B cell (primary cell): ENCODE measurements around the gene TBC1D9B. TPM values are rescaled to one million over a fixed set of nuclear protein-coding genes. Genes with fewer than 3 reads are reported as not detected.

ENCODE experiments used
- ATAC-seq: fragments of 200-7000 bp; cut with Tn5 transposase; one replicate; pipeline ENCODE4 v1.10.0; 2021; ENCODE audit warnings: low read depth, mild to moderate bottlenecking, moderate number of reproducible peaks, moderate library complexity
- CTCF ChIA-PET: fragments of 350-600 bp; sonication (Branson Sonifier 250); formaldehyde crosslinking; loops from one replicate; lab custom pipeline; 2021; ENCODE audit warnings: antibody characterized with exemption, inconsistent platforms; lab: Charles Lee
- POLR2A ChIA-PET: fragments of 350-600 bp; sonication (Branson Sonifier 250); formaldehyde crosslinking; loops from one replicate; lab custom pipeline; 2021; ENCODE audit warnings: antibody characterized with exemption; lab: Charles Lee
- DNase-seq: peaks from one replicate; pipeline ENCODE4 v3.0.0; 2013
- H2AFZ ChIP-seq: 2 replicates; pipeline ENCODE4 v1.6.1; 2012; ENCODE audit warnings: mild to moderate bottlenecking, low read depth, low read length; ENCODE audit not compliant: insufficient read depth, poor library complexity, severe bottlenecking
- H3K27ac ChIP-seq, 2 donors: 1 replicate in 1 of 2; 2 replicates in 1 of 2; pipeline ENCODE4 v1.5.1; 2012 to 2013; ENCODE audit warnings: low read length in 2 of 2, mild to moderate bottlenecking in 2 of 2, moderate library complexity in 1 of 2
- H3K27me3 ChIP-seq, 4 experiments: fragments of 200-600 bp in 1 of 4; sonication (generic) in 1 of 4; replicated peaks in 1 of 4; 1 replicate in 2 of 4; 2 replicates in 2 of 4; pipeline versions ENCODE4 v1.6.1 to v1.7.0; 2013 to 2016; ENCODE audit warnings: low read length in 3 of 4, mild to moderate bottlenecking in 2 of 4, mixed read lengths in 1 of 4, moderate library complexity in 1 of 4; ENCODE audit not compliant: insufficient read depth in 4 of 4, control insufficient read depth in 3 of 4; ENCODE audit errors: control extremely low read depth in 1 of 4
- H3K36me3 ChIP-seq, 2 experiments: replicated peaks in 1 of 2; 1 replicate in 1 of 2; 2 replicates in 1 of 2; pipeline versions ENCODE4 v1.6.1 to v1.7.1; 2013; ENCODE audit warnings: low read length in 1 of 2; ENCODE audit not compliant: insufficient read depth in 2 of 2, control insufficient read depth in 1 of 2; ENCODE audit errors: control extremely low read depth in 1 of 2, extremely low read depth in 1 of 2
- H3K4me1 ChIP-seq, 2 donors: fragments of 200-600 bp in 1 of 2; sonication (generic) in 1 of 2; 1 replicate in 1 of 2; 2 replicates in 1 of 2; pipeline versions ENCODE4 v1.5.1 to v1.6.1; 2013 to 2017; ENCODE audit warnings: low read length in 2 of 2; ENCODE audit not compliant: control insufficient read depth in 2 of 2, insufficient read depth in 2 of 2
- H3K4me2 ChIP-seq: replicated peaks from 2 replicates; pipeline ENCODE3; 2012; ENCODE audit warnings: mild to moderate bottlenecking, low read depth, low read length; ENCODE audit not compliant: poor library complexity, severe bottlenecking
- H3K4me3 ChIP-seq, 5 experiments: fragments of 200-600 bp in 1 of 5; sonication (generic) in 1 of 5; 1 replicate in 3 of 5; 2 replicates in 2 of 5; pipeline versions ENCODE4 v1.5.1 to v1.7.0; 2011 to 2016; ENCODE audit warnings: low read length in 4 of 5, mild to moderate bottlenecking in 4 of 5, low read depth in 2 of 5, control low read depth in 1 of 5, moderate library complexity in 1 of 5; ENCODE audit not compliant: insufficient read depth in 1 of 5; ENCODE audit errors: control extremely low read depth in 1 of 5, extremely low read depth in 1 of 5
- H3K79me2 ChIP-seq: fragments of 200-600 bp; sonication (generic); one replicate; pipeline ENCODE4 v1.6.0; 2016; ENCODE audit warnings: low read length; ENCODE audit not compliant: control insufficient read depth, insufficient read depth
- H3K9ac ChIP-seq: fragments of 200-600 bp; sonication (generic); 2 replicates; pipeline ENCODE4 v1.6.1; 2017; ENCODE audit warnings: mild to moderate bottlenecking, low read length, moderate library complexity
- H3K9me3 ChIP-seq, 3 donors: one replicate each; pipeline versions ENCODE4 v1.6.1 to v1.7.1; 2013; ENCODE audit warnings: low read length in 2 of 3; ENCODE audit not compliant: control insufficient read depth in 2 of 3, insufficient read depth in 1 of 3; ENCODE audit errors: control extremely low read depth in 1 of 3
- H4K20me1 ChIP-seq: 2 replicates; pipeline ENCODE4 v1.6.0; 2012; ENCODE audit warnings: mild to moderate bottlenecking, low read length; ENCODE audit not compliant: insufficient read depth, control insufficient read depth, poor library complexity, severe bottlenecking
- H3K27ac Mint-ChIP-seq: one replicate; pipeline ENCODE4 v1.8.0; 2021; ENCODE audit warnings: mixed read lengths
- H3K27me3 Mint-ChIP-seq: one replicate; pipeline ENCODE4 v1.8.0; 2021; ENCODE audit warnings: mixed read lengths
- H3K4me1 Mint-ChIP-seq: one replicate; pipeline ENCODE4 v1.8.0; 2021; ENCODE audit warnings: mixed read lengths
- H3K4me3 Mint-ChIP-seq: one replicate; pipeline ENCODE4 v1.8.0; 2021; ENCODE audit warnings: mixed read lengths
- H3K9me3 Mint-ChIP-seq: one replicate; pipeline ENCODE4 v1.8.0; 2022; ENCODE audit warnings: mixed read lengths; ENCODE audit not compliant: insufficient read depth
- CTCF ChIP-seq: fragments of 200-600 bp; IDR thresholded peaks from one replicate; pipeline ENCODE4 v1.8.0; 2022; ENCODE audit warnings: antibody characterized with exemption, mild to moderate bottlenecking
- EZH2 ChIP-seq: IDR thresholded peaks from 2 replicates; pipeline ENCODE4 v1.6.1; 2012; ENCODE audit warnings: borderline replicate concordance, low read depth, mild to moderate bottlenecking, moderate library complexity, low read length; ENCODE audit not compliant: insufficient read depth, poor library complexity, severe bottlenecking
- WGBS: methylation state at CpG from one replicate; pipeline ENCODE4 v1.1.5; 2013; ENCODE audit warnings: missing lambda C conversion rate; ENCODE audit not compliant: insufficient coverage; 5-methylcytosine and 5-hydroxymethylcytosine counted together
- intact Hi-C: fragments of 100-400 bp; cut with micrococcal nuclease; formaldehyde crosslinking; loops from one replicate; pipeline ENCODE4 v1.10.0; 2022
- polyA plus RNA-seq: library from polyadenylated mRNA; depleted of rRNA; stranded (reverse); fragments of >200 nt; gene quantifications from 2 replicates; pipeline ENCODE4 v1.2.3, GENCODE V29; 2012
- total RNA-seq, 2 donors: library from RNA; stranded (reverse); fragments of 120-200 nt in 1 of 2; gene quantifications; 1 replicate in 1 of 2; 2 replicates in 1 of 2; pipeline versions ENCODE4 v1.2.3 to v1.2.4, GENCODE V29; 2013 to 2022

TBC1D9B gene
- total and polyA plus RNA-seq, 2 donors (not counting 1 experiment from before 2014, with no cell fraction given), result 143 to 144 TPM

GRCh38 chr5:179875741-179876609 is 31.7 kb downstream of the TBC1D9B start:
- Histone ChIP-seq H3K36me3 (peaks cover under 1 to 70% of the 10 kb centered on the region in 2 experiments), H3K4me2 (no peak overlapping the region), H3K9me3 (no peaks in the 10 kb centered on the region), H3K9ac (no peak overlapping the region), H3K27ac (no peak overlapping the region), H3K79me2 (no peaks in the 10 kb centered on the region), H2AFZ (no peak overlapping the region), H3K4me3 (no peak overlapping the region), H3K27me3 (no peaks in the 10 kb centered on the region), H4K20me1 (no peaks in the 10 kb centered on the region), H3K4me1 (no peaks in the 10 kb centered on the region)
- H3K27ac Mint-ChIP-seq, result no peak overlapping the region
- intact Hi-C loops, result no loop called here
- 94% methylated on average over 9 of the region's 16 CpGs for WGBS
- CTCF ChIA-PET, result no interaction called here
- no peak for ATAC-seq
- no peaks in the 10 kb centered on the region for H3K27me3 Mint-ChIP-seq
- no peak overlapping the region for H3K4me3 Mint-ChIP-seq
- no peaks in the 10 kb centered on the region for H3K9me3 Mint-ChIP-seq
- no peak for DNase-seq
- H3K4me1 Mint-ChIP-seq, result no peaks in the 10 kb centered on the region
- POLR2A ChIA-PET, result no interaction called here
- TF ChIP-seq CTCF (no peak), EZH2 (no peak)
